H1 (cell line): ENCODE results near the gene OCRL. TPM values are rescaled to one million over a fixed set of nuclear protein-coding genes. Genes with fewer than 3 reads are reported as not detected.

Experiments
- CTCF ChIA-PET: fragments of 300-600 bp; sonication (Branson Sonifier 250); formaldehyde crosslinking; loops from one replicate; lab custom pipeline; 2021; ENCODE audit not compliant: partially characterized antibody; lab: Charles Lee
- POLR2A ChIA-PET: fragments of 300-600 bp; sonication (Branson Sonifier 250); formaldehyde crosslinking; loops from one replicate; lab custom pipeline; 2021; ENCODE audit warnings: inconsistent platforms; ENCODE audit not compliant: partially characterized antibody; lab: Charles Lee
- DNase-seq, 2 experiments: peaks; one replicate each; pipeline versions ENCODE4 v3.0.0 to v3.0.0-alpha.2; 2010 to 2022; ENCODE audit warnings: low spot score in 2 of 2, low read depth in 1 of 2, mixed read lengths in 1 of 2
- FAIRE-seq: peaks from 2 replicates; lab custom pipeline; 2011; peaks lifted over from hg19 to GRCh38; lab: Jason Lieb, UNC
- H2AFZ ChIP-seq: 2 replicates; pipeline ENCODE4 v1.8.1; 2012; ENCODE audit warnings: low read length, inconsistent platforms
- H2AK5ac ChIP-seq: 2 replicates; pipeline ENCODE4 v1.6.1; 2013; ENCODE audit warnings: low read depth, low read length
- H2BK120ac ChIP-seq: replicated peaks from 2 replicates; pipeline ENCODE3; 2013; ENCODE audit warnings: low read depth, low read length, inconsistent platforms
- H2BK12ac ChIP-seq: 2 replicates; pipeline ENCODE4 v1.6.1; 2013; ENCODE audit warnings: low read depth, low read length
- H2BK15ac ChIP-seq: 2 replicates; pipeline ENCODE4 v1.6.1; 2013; ENCODE audit warnings: low read length
- H2BK20ac ChIP-seq: 2 replicates; pipeline ENCODE4 v1.6.1; 2013; ENCODE audit warnings: low read length
- H2BK5ac ChIP-seq: 2 replicates; pipeline ENCODE4 v1.6.1; 2013; ENCODE audit warnings: low read depth, low read length
- H3K14ac ChIP-seq: 2 replicates; pipeline ENCODE4 v1.6.1; 2013; ENCODE audit warnings: inconsistent platforms; ENCODE audit not compliant: insufficient read length
- H3K18ac ChIP-seq: 2 replicates; pipeline ENCODE4 v1.6.1; 2013; ENCODE audit warnings: low read length; ENCODE audit errors: extremely low read depth
- H3K23ac ChIP-seq: 2 replicates; pipeline ENCODE4 v1.6.1; 2013; ENCODE audit warnings: inconsistent platforms; ENCODE audit not compliant: insufficient read length
- H3K23me2 ChIP-seq: 2 replicates; pipeline ENCODE4 v1.6.1; 2013; ENCODE audit warnings: low read depth, low read length
- H3K27ac ChIP-seq: 2 replicates; pipeline ENCODE4 v1.6.1; 2011; ENCODE audit warnings: low read depth, low read length, inconsistent platforms
- H3K27me3 ChIP-seq, 4 experiments: replicated peaks in 1 of 4; 1 replicate in 1 of 4; 2 replicates in 3 of 4; pipeline versions ENCODE4 v1.6.1 to v1.8.1; 2011 to 2013; ENCODE audit warnings: low read length in 3 of 4, mild to moderate bottlenecking in 3 of 4, inconsistent platforms in 2 of 4, mixed read lengths in 2 of 4, moderate library complexity in 1 of 4; ENCODE audit not compliant: control insufficient read depth in 3 of 4, insufficient read depth in 3 of 4; ENCODE audit errors: extremely low read depth in 1 of 4
- H3K36me3 ChIP-seq, 4 experiments: 2 replicates each; pipeline versions ENCODE4 v1.6.1 to v1.8.1; 2011 to 2013; ENCODE audit warnings: mild to moderate bottlenecking in 4 of 4, low read length in 3 of 4, moderate library complexity in 2 of 4, control low read depth in 1 of 4, inconsistent platforms in 1 of 4; ENCODE audit not compliant: insufficient read depth in 4 of 4, control insufficient read depth in 2 of 4
- H3K4ac ChIP-seq: replicated peaks from 2 replicates; pipeline ENCODE3; 2013; ENCODE audit warnings: low read length, low read depth, mixed read lengths, inconsistent platforms; ENCODE audit not compliant: insufficient read length
- H3K4me1 ChIP-seq, 4 experiments: replicated peaks in 1 of 4; 1 replicate in 1 of 4; 2 replicates in 3 of 4; pipeline versions ENCODE4 v1.6.1 to v1.8.1; 2011 to 2013; ENCODE audit warnings: low read length in 3 of 4, inconsistent platforms in 2 of 4, mixed read lengths in 1 of 4; ENCODE audit not compliant: insufficient read depth in 4 of 4, control insufficient read depth in 3 of 4
- H3K4me2 ChIP-seq, 2 experiments: 2 replicates each; pipeline versions ENCODE4 v1.6.1 to v1.8.1; 2011 to 2013; ENCODE audit warnings: low read depth in 2 of 2, low read length in 2 of 2, control low read depth in 1 of 2, inconsistent platforms in 1 of 2, mild to moderate bottlenecking in 1 of 2; ENCODE audit not compliant: insufficient read depth in 1 of 2
- H3K4me3 ChIP-seq, 4 experiments: fragments of 200-600, 300-600 bp in 1 of 4; sonication (generic), shearing (Covaris generic), sonication (Bioruptor Twin) in 1 of 4; 2 replicates each; pipeline versions ENCODE4 v1.5.1 to v1.8.1; 2011 to 2016; ENCODE audit warnings: low read length in 4 of 4, low read depth in 3 of 4, control low read depth in 2 of 4, inconsistent platforms in 2 of 4, mild to moderate bottlenecking in 2 of 4, mixed read lengths in 1 of 4, moderate library complexity in 1 of 4; ENCODE audit not compliant: insufficient read depth in 2 of 4; ENCODE audit errors: extremely low read depth in 1 of 4
- H3K56ac ChIP-seq: replicated peaks from 2 replicates; pipeline ENCODE3; 2013; ENCODE audit warnings: low read depth, mild to moderate bottlenecking, mixed read lengths, low read length, inconsistent platforms; ENCODE audit not compliant: insufficient read length
- H3K79me1 ChIP-seq: 2 replicates; pipeline ENCODE4 v1.6.1; 2013; ENCODE audit warnings: low read depth, low read length, control low read depth
- H3K79me2 ChIP-seq, 2 experiments: 2 replicates each; pipeline versions ENCODE4 v1.6.1 to v1.8.1; 2012 to 2013; ENCODE audit warnings: low read length in 2 of 2, mild to moderate bottlenecking in 2 of 2, inconsistent platforms in 1 of 2; ENCODE audit not compliant: insufficient read depth in 2 of 2, control insufficient read depth in 1 of 2
- H3K9ac ChIP-seq, 4 experiments: replicated peaks in 1 of 4; 1 replicate in 1 of 4; 2 replicates in 3 of 4; pipeline versions ENCODE4 v1.6.1 to v1.8.1; 2011 to 2013; ENCODE audit warnings: low read depth in 3 of 4, low read length in 3 of 4, control low read depth in 2 of 4, mild to moderate bottlenecking in 2 of 4, moderate library complexity in 2 of 4, inconsistent platforms in 1 of 4; ENCODE audit errors: extremely low read depth in 1 of 4
- H3K9me3 ChIP-seq, 2 experiments: 2 replicates each; pipeline versions ENCODE4 v1.6.1 to v1.8.1; 2012 to 2013; ENCODE audit warnings: mild to moderate bottlenecking in 2 of 2, moderate library complexity in 2 of 2, control low read depth in 1 of 2, inconsistent platforms in 1 of 2, low read depth in 1 of 2, low read length in 1 of 2, mixed read lengths in 1 of 2; ENCODE audit not compliant: insufficient read depth in 2 of 2
- H4K20me1 ChIP-seq, 2 experiments: replicated peaks in 1 of 2; 2 replicates each; pipeline versions ENCODE3 to v1.8.1; 2011 to 2013; ENCODE audit warnings: inconsistent platforms in 2 of 2, low read length in 2 of 2, mild to moderate bottlenecking in 1 of 2; ENCODE audit not compliant: insufficient read depth in 2 of 2, control insufficient read depth in 1 of 2
- H4K5ac ChIP-seq: 2 replicates; pipeline ENCODE4 v1.6.1; 2013; ENCODE audit warnings: low read length, low read depth, mixed read lengths, inconsistent platforms; ENCODE audit not compliant: insufficient read length
- H4K8ac ChIP-seq: 2 replicates; pipeline ENCODE4 v1.8.0; 2013; ENCODE audit warnings: mild to moderate bottlenecking, moderate library complexity, low read length, inconsistent platforms; ENCODE audit not compliant: insufficient read depth; ENCODE audit errors: extremely low read depth
- H4K91ac ChIP-seq: replicated peaks from 2 replicates; pipeline ENCODE3; 2013; ENCODE audit warnings: low read length, mixed read lengths, inconsistent platforms; ENCODE audit not compliant: insufficient read length
- KDM5A ChIP-seq: fragments of 200-600 bp; IDR thresholded peaks from 2 replicates; pipeline ENCODE4 v1.7.1; 2012; ENCODE audit warnings: mild to moderate bottlenecking, low read length, inconsistent platforms, mixed read lengths
- WGBS, 2 experiments: shearing (Covaris generic) in 1 of 2; methylation state at CpG; one replicate each; pipeline versions ENCODE4 v1.1.6 to v1.1.7; 2013 to 2015; ENCODE audit warnings: low lambda C conversion rate in 2 of 2, mixed read lengths in 2 of 2, inconsistent platforms in 1 of 2, low coverage in 1 of 2, missing lambda C conversion rate in 1 of 2; ENCODE audit not compliant: insufficient replicate concordance in 2 of 2, insufficient coverage in 1 of 2, insufficient read length in 1 of 2; ENCODE audit errors: extremely low coverage in 1 of 2, missing lambda C conversion rate in 1 of 2; 5-methylcytosine and 5-hydroxymethylcytosine counted together
- polyA plus RNA-seq, 7 experiments: library from polyadenylated mRNA; depleted of rRNA in 3 of 7; stranded (reverse) in 5 of 7; unstranded in 2 of 7; fragments of >200 nt in 5 of 7; fragments of 200-250 nt in 2 of 7; gene quantifications; 1 replicate in 5 of 7; 2 replicates in 1 of 7; 4 replicates in 1 of 7; pipeline versions ENCODE4 v1.2.1 to v1.2.3, GENCODE V29; 2011 to 2013; ENCODE audit warnings: missing spikeins in 2 of 7, mixed read lengths in 2 of 7
- total RNA-seq: library from RNA; stranded (reverse); fragmentation: NEBNext Ultra II Directional; extraction: Animal tissue kit (Norgen Biotek cat#: 25700); gene quantifications from 2 replicates; pipeline ENCODE4 v1.2.1, GENCODE V29; 2021

OCRL gene
- total and polyA plus RNA-seq, 2 of the 8 experiments (the other 6 are each of a cell fraction or from before 2014, with no cell fraction given), result 12.7 to 15.1 TPM

DNA sequence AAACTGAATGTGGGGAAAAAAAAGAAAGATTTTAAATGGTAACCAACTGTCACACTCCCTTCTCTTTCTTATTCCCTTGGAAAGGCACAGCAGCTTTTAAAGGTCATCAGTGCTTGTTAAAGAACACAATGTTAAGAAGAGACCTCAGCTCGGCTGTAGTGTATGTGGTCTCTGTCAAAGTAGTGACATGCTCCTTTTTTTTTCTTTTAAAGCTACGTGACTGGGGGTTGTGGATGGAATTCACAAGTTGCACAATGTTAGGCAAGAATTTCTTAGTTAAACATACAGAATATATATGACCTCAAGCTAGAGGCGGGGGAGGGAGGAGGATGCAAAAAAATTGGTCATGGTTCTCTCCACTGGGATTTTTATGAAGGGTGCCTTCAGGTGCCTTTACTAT lies 45.6 kb downstream of the OCRL start:
- no peak overlapping the region for H3K18ac ChIP-seq
- H3K9ac ChIP-seq, result no peak overlapping the region
- no peak overlapping the region for H2BK120ac ChIP-seq
- no peak overlapping the region for H4K8ac ChIP-seq
- no peak overlapping the region for H2AK5ac ChIP-seq
- no peaks in the 10 kb centered on the region for H3K27me3 ChIP-seq
- POLR2A ChIA-PET, result no interaction called here
- H2BK20ac ChIP-seq, result no peak overlapping the region
- no peak for DNase-seq
- H2AFZ ChIP-seq, result no peak overlapping the region
- H2BK5ac ChIP-seq, result no peak overlapping the region
- H3K4me2 ChIP-seq, result no peak overlapping the region
- H3K4me1 ChIP-seq, result no peaks in the 10 kb centered on the region
- no peak overlapping the region for H2BK15ac ChIP-seq
- H3K23ac ChIP-seq, result no peak overlapping the region
- H3K36me3 ChIP-seq, result peaks cover 0 to 41% (median 5%) of the 10 kb centered on the region in 4 experiments; a peak in 5 of 8 replicates
- no peak overlapping the region for H2BK12ac ChIP-seq
- H4K20me1 ChIP-seq, result no peaks in the 10 kb centered on the region
- 77% methylated on average over 3 of the region's 3 CpGs; no CpG with 5 or more reads in 1 of the 2 experiments for WGBS, 2 experiments
- TF ChIP-seq KDM5A, result no peak
- TF ChIP-seq, all 59 proteins: peak for 0
- Histone ChIP-seq H3K79me1 (no peaks in the 10 kb centered on the region), H3K27ac (no peak overlapping the region), H3K14ac (no peak overlapping the region), H3K79me2 (no peaks in the 10 kb centered on the region), H3K23me2 (no peaks in the 10 kb centered on the region), H3K4me3 (no peak overlapping the region), H3K4ac (no peak overlapping the region), H3K56ac (no peak overlapping the region), H4K5ac (no peak overlapping the region), H4K91ac (no peak overlapping the region), H3K9me3 (no peaks in the 10 kb centered on the region)
- no peak for FAIRE-seq
- CTCF ChIA-PET, result interaction anchor here (0.7 to 0.8 kb wide), 2 partner anchors 10 to 492 kb away, joined by 3 read pairs; no protein-coding TSS in a partner anchor
